COLO829 (cell line): Measurements from ENCODE around the gene CAAP1.
"Not testable (repeated sequence)": the region's sequence is repeated elsewhere in the genome, so short reads cannot be mapped to it uniquely, and the experiment has no call there.

Experiments
- DNase-seq: peaks from one replicate; pipeline ENCODE4 v3.0.0; 2012; ENCODE audit warnings: low spot score

CAAP1 gene

GRCh38 chr9:26833792-26834191 lies 58.8 kb downstream of the CAAP1 start:
- DNase-seq = no peak

GRCh38 chr9:26828391-26828955 lies 64.1 kb downstream of the CAAP1 start:
- DNase-seq = not testable (repeated sequence)

GRCh38 chr9:26814799-26815198 lies 77.8 kb downstream of the CAAP1 start:
- DNase-seq = no peak

- no peak for DNase-seq
These were observed 79.4 kb downstream of the CAAP1 start for GRCh38 chr9:26813247-26813646.

- no peak for DNase-seq
These were observed 80.4 kb downstream of the CAAP1 start for GRCh38 chr9:26812217-26812616.

- no peak for DNase-seq
These were observed 81.5 kb downstream of the CAAP1 start for GRCh38 chr9:26811106-26811505.

GRCh38 chr9:26809795-26810194 lies 82.8 kb downstream of the CAAP1 start:
- DNase-seq = peak; percentile 31

GRCh38 chr9:26807161-26807560 lies 85.4 kb downstream of the CAAP1 start:
- no peak for DNase-seq

GRCh38 chr9:26802921-26803320 lies 89.7 kb downstream of the CAAP1 start:
- DNase-seq = no peak

- no peak for DNase-seq
These were observed 90.8 kb downstream of the CAAP1 start for GRCh38 chr9:26801772-26802171.

GRCh38 chr9:26800322-26800721 lies 92.3 kb downstream of the CAAP1 start:
- DNase-seq = no peak

- DNase-seq = no peak
These were observed 101.3 kb downstream of the CAAP1 start for GRCh38 chr9:26791274-26791673.
